DOHH2 (cell line): ENCODE measurements around the gene EML1.

Experiments
- H3F3A ChIP-seq: fragments of 200-600 bp; sonication (generic), shearing (Covaris generic); 2 replicates; pipeline ENCODE4 v1.6.0; 2016; ENCODE audit warnings: antibody characterized with exemption, mild to moderate bottlenecking; ENCODE audit not compliant: control insufficient read depth, insufficient read depth
- H3K27ac ChIP-seq: fragments of 200-600 bp; sonication (generic); 2 replicates; pipeline ENCODE4 v1.5.1; 2014; ENCODE audit warnings: low read depth, mild to moderate bottlenecking, low read length, moderate library complexity
- H3K27me3 ChIP-seq: fragments of 200-600 bp; sonication (generic); 2 replicates; pipeline ENCODE4 v1.6.1; 2014; ENCODE audit warnings: mild to moderate bottlenecking, low read length, mixed read lengths; ENCODE audit not compliant: control insufficient read depth
- H3K36me3 ChIP-seq: fragments of 200-600 bp; sonication (generic); 2 replicates; pipeline ENCODE4 v1.6.1; 2014; ENCODE audit warnings: mild to moderate bottlenecking, low read length, moderate library complexity, mixed read lengths; ENCODE audit not compliant: control insufficient read depth
- H3K4me1 ChIP-seq: fragments of 200-600 bp; sonication (generic); 2 replicates; pipeline ENCODE4 v1.6.1; 2014; ENCODE audit warnings: mild to moderate bottlenecking, low read length, mixed read lengths; ENCODE audit not compliant: control insufficient read depth
- H3K4me2 ChIP-seq: fragments of 200-600 bp; sonication (generic); 2 replicates; pipeline ENCODE4 v1.6.0; 2014; ENCODE audit warnings: mild to moderate bottlenecking, low read length, moderate library complexity
- H3K4me3 ChIP-seq: fragments of 200-600 bp; sonication (generic); 2 replicates; pipeline ENCODE4 v1.5.1; 2014; ENCODE audit warnings: mild to moderate bottlenecking, low read length, mixed read lengths
- H3K79me2 ChIP-seq: fragments of 200-600 bp; sonication (generic); 2 replicates; pipeline ENCODE4 v1.6.1; 2014; ENCODE audit warnings: mild to moderate bottlenecking, low read length, mixed read lengths; ENCODE audit not compliant: control insufficient read depth
- H3K9me2 ChIP-seq: fragments of 200-600 bp; sonication (generic); replicated peaks from 2 replicates; pipeline ENCODE4 v1.6.1; 2014; ENCODE audit warnings: mild to moderate bottlenecking, low read length, mixed read lengths; ENCODE audit not compliant: control insufficient read depth
- H3K9me3 ChIP-seq: fragments of 200-600 bp; sonication (generic); 2 replicates; pipeline ENCODE4 v1.6.1; 2014; ENCODE audit warnings: antibody characterized with exemption, low read length, mixed read lengths; ENCODE audit not compliant: control insufficient read depth, insufficient read depth
- H4K20me1 ChIP-seq: fragments of 200-600 bp; sonication (generic); 2 replicates; pipeline ENCODE4 v1.6.0; 2014; ENCODE audit warnings: low read depth, mild to moderate bottlenecking, antibody characterized with exemption, low read length, moderate library complexity; ENCODE audit not compliant: control insufficient read depth, insufficient read depth
- CTCF ChIP-seq: fragments of 200-600 bp; sonication (generic); IDR thresholded peaks from one replicate; pipeline ENCODE4 v1.5.1; 2014; ENCODE audit warnings: antibody characterized with exemption, mild to moderate bottlenecking, low read depth, low read length; ENCODE audit not compliant: poor library complexity, severe bottlenecking
- EZH2phosphoT487 ChIP-seq: fragments of 200-600 bp; sonication (generic); IDR thresholded peaks from 2 replicates; pipeline ENCODE4 v1.6.1; 2017; ENCODE audit warnings: borderline replicate concordance, mild to moderate bottlenecking, antibody characterized with exemption, low read length, moderate library complexity, mixed read lengths

The EML1 gene

DNA sequence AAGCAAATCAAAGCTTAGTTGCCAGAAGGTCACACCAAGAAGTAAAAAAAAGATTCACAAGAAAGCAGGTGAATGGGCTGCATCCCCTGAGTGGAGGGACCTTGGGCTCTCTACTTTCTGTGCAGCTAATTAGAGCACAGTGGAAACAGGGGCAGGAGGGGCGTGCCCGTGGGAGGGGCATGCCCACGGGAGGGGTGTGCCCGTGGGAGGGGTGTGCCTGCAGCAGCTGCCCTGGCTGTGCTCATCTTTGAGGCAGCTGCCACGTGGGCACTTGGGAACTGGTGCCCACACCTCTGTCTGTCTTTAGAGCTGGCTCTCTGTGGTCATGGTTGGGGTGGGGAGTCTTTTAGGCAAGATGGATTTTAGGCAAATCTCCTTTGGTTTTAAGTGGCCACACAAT is 60.0 kb downstream of the EML1 start:
- TF ChIP-seq EZH2phosphoT487 = no peak
- no peak for TF ChIP-seq CTCF
- H3K9me3 ChIP-seq = no peaks in the 10 kb centered on the region
- H3K9me2 ChIP-seq = no peaks in the 10 kb centered on the region
- H3K36me3 ChIP-seq = no peaks in the 10 kb centered on the region
- 0 out of 2 replicates have a peak, but pooled peaks cover 3% of the 10 kb centered on the region for H3K27me3 ChIP-seq
- H3K4me1 ChIP-seq = no peaks in the 10 kb centered on the region
- no peaks in the 10 kb centered on the region for H4K20me1 ChIP-seq
- H3F3A ChIP-seq = no peaks in the 10 kb centered on the region
- H3K4me3 ChIP-seq = no peak overlapping the region
- no peak overlapping the region for H3K27ac ChIP-seq
- H3K4me2 ChIP-seq = no peak overlapping the region
- no peaks in the 10 kb centered on the region for H3K79me2 ChIP-seq

- H3F3A ChIP-seq = no peaks in the 10 kb centered on the region
- TF ChIP-seq EZH2phosphoT487 (no peak), CTCF (no peak)
- no peak overlapping the region for H3K4me3 ChIP-seq
- no peak overlapping the region for H3K27ac ChIP-seq
- no peaks in the 10 kb centered on the region for H3K9me2 ChIP-seq
- no peaks in the 10 kb centered on the region for H3K9me3 ChIP-seq
- H3K36me3 ChIP-seq = no peaks in the 10 kb centered on the region
- no peak overlapping the region for H3K4me2 ChIP-seq
- H4K20me1 ChIP-seq = no peaks in the 10 kb centered on the region
- H3K79me2 ChIP-seq = no peaks in the 10 kb centered on the region
- H3K4me1 ChIP-seq = no peaks in the 10 kb centered on the region
- H3K27me3 ChIP-seq = peaks cover 3% of the 10 kb centered on the region; the same call in 1 of the 2 replicates
Observed at GRCh38 chr14:99854831-99855230, 61.6 kb downstream of the EML1 start.

GRCh38 chr14:99855271-99855670 is 62.1 kb downstream of the EML1 start:
- H3K4me2 ChIP-seq = no peak overlapping the region
- no peak overlapping the region for H3K4me3 ChIP-seq
- H3K4me1 ChIP-seq = no peaks in the 10 kb centered on the region
- no peaks in the 10 kb centered on the region for H4K20me1 ChIP-seq
- no peaks in the 10 kb centered on the region for H3K9me2 ChIP-seq
- H3K27ac ChIP-seq = no peak overlapping the region
- H3K36me3 ChIP-seq = no peaks in the 10 kb centered on the region
- no peaks in the 10 kb centered on the region for H3K9me3 ChIP-seq
- no peaks in the 10 kb centered on the region for H3F3A ChIP-seq
- TF ChIP-seq EZH2phosphoT487 (no peak), CTCF (no peak)
- H3K79me2 ChIP-seq = no peaks in the 10 kb centered on the region
- peaks cover 3% of the 10 kb centered on the region; the same call in 1 of the 2 replicates for H3K27me3 ChIP-seq
